Measurements from ENCODE around the gene WNT2B.

The WNT2B gene

GRCh38 chr1:112505400-112505785 is 3.4 kb upstream of the WNT2B start:
- DNase-seq: no peak

- DNase-seq: no peak
Measured at GRCh38 chr1:112505878-112506277, 2.9 kb upstream of the WNT2B start.

GRCh38 chr1:112506306-112506705 is 2.5 kb upstream of the WNT2B start:
- DNase-seq: no peak

GRCh38 chr1:112506731-112507130 is 2.0 kb upstream of the WNT2B start:
- no peak for DNase-seq

- DNase-seq: no peak
Measured at GRCh38 chr1:112507336-112507735, 1.4 kb upstream of the WNT2B start.

- peak in 1 of 2 experiments; percentile 37 for DNase-seq
Measured at GRCh38 chr1:112507921-112508277, 866 bp upstream of the WNT2B start.

- peak; percentile 39 to 51 for DNase-seq
Measured at GRCh38 chr1:112509005-112509659, 367 bp downstream of the WNT2B start.

GRCh38 chr1:112509660-112510178 is 954 bp downstream of the WNT2B start:
- DNase-seq: no peak

GRCh38 chr1:112510340-112510739 is 1.6 kb downstream of the WNT2B start:
- no peak for DNase-seq

- DNase-seq: no peak
Measured at GRCh38 chr1:112511897-112512296, 3.1 kb downstream of the WNT2B start.

GRCh38 chr1:112513112-112513870 is 4.5 kb downstream of the WNT2B start:
- no peak for DNase-seq

- no peak for DNase-seq
Measured at GRCh38 chr1:112514901-112515300, 6.1 kb downstream of the WNT2B start.

GRCh38 chr1:112515311-112516009 is 6.7 kb downstream of the WNT2B start:
- DNase-seq: no peak

GRCh38 chr1:112516141-112516540 is 7.4 kb downstream of the WNT2B start:
- DNase-seq: no peak

GRCh38 chr1:112517231-112517630 is 8.5 kb downstream of the WNT2B start:
- DNase-seq: no peak

- no peak for DNase-seq
Measured at GRCh38 chr1:112517646-112518045, 8.9 kb downstream of the WNT2B start.

GRCh38 chr1:112518186-112518585 is 9.4 kb downstream of the WNT2B start:
- no peak for DNase-seq

GRCh38 chr1:112520166-112520565 is 11.4 kb downstream of the WNT2B start:
- DNase-seq: no peak

- DNase-seq: no peak
Measured at GRCh38 chr1:112522621-112523020, 13.9 kb downstream of the WNT2B start.

- no peak for DNase-seq
Measured at GRCh38 chr1:112524251-112524650, 15.5 kb downstream of the WNT2B start.

GRCh38 chr1:112524986-112525385 is 16.2 kb downstream of the WNT2B start:
- DNase-seq: no peak

GRCh38 chr1:112527266-112528010 is 18.7 kb downstream of the WNT2B start:
- DNase-seq: no peak

- DNase-seq: no peak
Measured at GRCh38 chr1:112528076-112528475, 19.3 kb downstream of the WNT2B start.

All from activated T-cell treated with anti-CD3 and anti-CD28 coated beads, Interleukin-2, amount 50 U/mL, for 48 hours (primary cell).